ENCODE results near the gene NCOA7. TPM values are rescaled to one million over a fixed set of nuclear protein-coding genes. Genes with fewer than 3 reads are reported as not detected.

The NCOA7 gene
- total RNA-seq, 3 donors from 2014 or later: 62.6 to 94.7 (median 82.4) TPM

DNA sequence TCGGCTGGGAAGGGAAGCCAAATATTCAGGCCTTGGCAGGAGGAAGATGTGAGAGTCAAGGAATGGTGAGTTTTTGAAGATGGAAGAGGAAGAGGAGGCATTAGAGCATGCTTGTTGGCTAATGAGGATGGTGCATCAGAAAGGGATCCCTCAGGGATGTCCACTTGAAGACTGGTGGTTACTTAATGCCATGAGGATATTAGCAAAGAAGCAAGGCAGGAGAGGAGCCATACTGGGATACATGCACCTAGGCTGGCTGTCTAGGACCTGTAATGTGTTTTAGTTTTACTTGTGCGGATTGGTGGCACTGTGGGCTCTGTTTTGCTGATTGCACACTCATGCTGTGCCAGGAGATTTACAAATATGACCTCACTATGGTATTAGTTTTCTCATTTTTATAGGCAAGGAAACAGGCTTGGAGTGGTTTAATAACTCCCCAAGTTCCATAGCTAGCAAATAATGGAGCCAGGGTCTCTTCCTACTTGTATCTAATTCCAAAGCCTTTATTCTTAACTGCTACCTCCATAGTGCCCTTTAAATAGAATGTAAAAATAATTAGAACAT is 37.8 kb downstream of the NCOA7 start:
- Histone ChIP-seq H3K27me3 (no peaks in the 10 kb centered on the region), H3K9me3 (no peaks in the 10 kb centered on the region), H3K4me1 (no peaks in the 10 kb centered on the region), H3K4me3 (no peak overlapping the region), H3K36me3 (no peaks in the 10 kb centered on the region), H3K27ac (peak overlapping the region in 1 of 2 donors; percentile 38)
- TF ChIP-seq POLR2A (IDR thresholded peaks at IDR 0.05) (no peak), POLR2AphosphoS5 (IDR thresholded peaks at IDR 0.05) (no peak)
- TF ChIP-seq, protein P1, sequence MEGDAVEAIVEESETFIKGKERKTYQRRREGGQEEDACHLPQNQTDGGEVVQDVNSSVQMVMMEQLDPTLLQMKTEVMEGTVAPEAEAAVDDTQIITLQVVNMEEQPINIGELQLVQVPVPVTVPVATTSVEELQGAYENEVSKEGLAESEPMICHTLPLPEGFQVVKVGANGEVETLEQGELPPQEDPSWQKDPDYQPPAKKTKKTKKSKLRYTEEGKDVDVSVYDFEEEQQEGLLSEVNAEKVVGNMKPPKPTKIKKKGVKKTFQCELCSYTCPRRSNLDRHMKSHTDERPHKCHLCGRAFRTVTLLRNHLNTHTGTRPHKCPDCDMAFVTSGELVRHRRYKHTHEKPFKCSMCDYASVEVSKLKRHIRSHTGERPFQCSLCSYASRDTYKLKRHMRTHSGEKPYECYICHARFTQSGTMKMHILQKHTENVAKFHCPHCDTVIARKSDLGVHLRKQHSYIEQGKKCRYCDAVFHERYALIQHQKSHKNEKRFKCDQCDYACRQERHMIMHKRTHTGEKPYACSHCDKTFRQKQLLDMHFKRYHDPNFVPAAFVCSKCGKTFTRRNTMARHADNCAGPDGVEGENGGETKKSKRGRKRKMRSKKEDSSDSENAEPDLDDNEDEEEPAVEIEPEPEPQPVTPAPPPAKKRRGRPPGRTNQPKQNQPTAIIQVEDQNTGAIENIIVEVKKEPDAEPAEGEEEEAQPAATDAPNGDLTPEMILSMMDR (IDR thresholded peaks at IDR 0.05): no peak
- no peak for DNase-seq (ENCODE audit: low spot score in 2 of 2)
- intact Hi-C loops (cut with DNase I; ENCODE audit: low total_unique reads): no loop called here

- Histone ChIP-seq H3K27ac (no peak overlapping the region), H3K4me3 (no peak overlapping the region), H3K4me1 (no peaks in the 10 kb centered on the region), H3K36me3 (no peaks in the 10 kb centered on the region), H3K27me3 (no peaks in the 10 kb centered on the region), H3K9me3 (no peaks in the 10 kb centered on the region)
- DNase-seq (ENCODE audit: low spot score in 2 of 2): no peak
- intact Hi-C loops (cut with DNase I; ENCODE audit: low total_unique reads): no loop called here
- TF ChIP-seq POLR2A (IDR thresholded peaks at IDR 0.05) (no peak), POLR2AphosphoS5 (IDR thresholded peaks at IDR 0.05) (no peak)
- TF ChIP-seq, protein P1 (IDR thresholded peaks at IDR 0.05): no peak
These were observed 38.7 kb downstream of the NCOA7 start for GRCh38 chr6:125829433-125829832.

DNA sequence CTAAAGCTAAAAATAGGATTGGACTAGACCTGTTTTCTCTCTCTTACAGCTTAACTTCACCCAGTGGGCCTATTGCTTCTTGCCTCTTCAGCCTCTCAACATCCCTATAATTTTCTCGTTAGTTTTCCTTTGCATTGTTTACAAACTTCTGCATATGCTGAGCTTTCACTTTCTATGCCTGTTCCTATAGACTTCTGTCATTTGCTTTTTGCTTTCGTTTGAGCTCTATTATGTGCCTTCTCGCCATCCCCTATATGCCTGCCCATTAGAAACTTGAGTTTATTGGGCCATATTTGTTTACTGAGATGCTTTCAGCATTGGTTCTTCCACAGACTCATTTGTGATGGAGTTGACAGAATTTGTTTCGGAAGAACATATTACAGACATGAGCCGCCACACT is 40.9 kb downstream of the NCOA7 start:
- TF ChIP-seq, protein P1 (IDR thresholded peaks at IDR 0.05): no peak
- TF ChIP-seq POLR2A (IDR thresholded peaks at IDR 0.05) (no peak), POLR2AphosphoS5 (IDR thresholded peaks at IDR 0.05) (no peak)
- intact Hi-C loops (cut with DNase I; ENCODE audit: low total_unique reads): no loop called here
- Histone ChIP-seq H3K36me3 (no peaks in the 10 kb centered on the region), H3K27ac (no peak overlapping the region), H3K27me3 (no peaks in the 10 kb centered on the region), H3K4me1 (no peaks in the 10 kb centered on the region), H3K9me3 (no peaks in the 10 kb centered on the region), H3K4me3 (no peak overlapping the region)
- DNase-seq (ENCODE audit: low spot score in 2 of 2): no peak

DNA sequence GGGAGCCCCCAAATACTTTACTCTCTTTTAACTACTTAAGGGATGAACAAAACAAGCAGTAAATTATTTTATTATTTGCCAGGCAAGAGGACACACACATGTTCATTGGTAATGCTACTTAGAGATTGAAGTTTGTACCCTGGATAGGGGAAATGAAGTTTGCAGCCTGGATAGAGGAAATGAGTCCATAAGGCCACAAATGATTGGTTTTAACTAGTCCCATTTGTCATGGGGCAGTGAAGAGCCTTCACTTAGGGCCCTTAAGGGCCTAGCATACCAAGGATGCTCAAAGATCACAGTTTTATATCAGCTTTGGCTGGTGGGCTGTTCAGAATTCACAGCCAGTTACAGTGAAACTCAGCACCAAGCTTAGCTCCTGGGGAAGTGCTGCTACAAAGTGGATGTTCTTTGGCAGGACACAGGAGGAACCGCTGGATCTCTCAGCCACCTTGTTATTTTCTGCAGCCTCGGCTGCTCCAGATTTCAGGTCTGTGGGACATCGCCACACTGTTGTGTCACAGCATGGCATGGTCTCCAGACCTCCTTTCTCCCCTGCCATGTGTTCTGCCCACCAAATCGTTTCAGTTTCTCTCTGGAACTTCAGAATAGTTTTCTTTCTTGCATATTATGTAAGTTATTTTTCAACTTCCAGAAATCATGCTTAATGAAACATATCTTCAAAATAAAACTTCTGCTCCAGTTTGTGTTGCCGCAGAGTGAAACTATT is 41.8 kb downstream of the NCOA7 start:
- no peaks in the 10 kb centered on the region for H3K36me3 ChIP-seq
- peak overlapping the region in 1 of 2 donors; percentile 26 for H3K27ac ChIP-seq
- H3K27me3 ChIP-seq: no peaks in the 10 kb centered on the region
- no peak overlapping the region for H3K4me3 ChIP-seq
- intact Hi-C loops (cut with DNase I; ENCODE audit: low total_unique reads): no loop called here
- no peaks in the 10 kb centered on the region for H3K4me1 ChIP-seq
- H3K9me3 ChIP-seq: no peaks in the 10 kb centered on the region
- DNase-seq (ENCODE audit: low spot score in 2 of 2): no peak
- no peak for TF ChIP-seq POLR2AphosphoS5 (IDR thresholded peaks at IDR 0.05)
- no peak for TF ChIP-seq POLR2A (IDR thresholded peaks at IDR 0.05)
- TF ChIP-seq, protein P1 (IDR thresholded peaks at IDR 0.05): no peak

DNA sequence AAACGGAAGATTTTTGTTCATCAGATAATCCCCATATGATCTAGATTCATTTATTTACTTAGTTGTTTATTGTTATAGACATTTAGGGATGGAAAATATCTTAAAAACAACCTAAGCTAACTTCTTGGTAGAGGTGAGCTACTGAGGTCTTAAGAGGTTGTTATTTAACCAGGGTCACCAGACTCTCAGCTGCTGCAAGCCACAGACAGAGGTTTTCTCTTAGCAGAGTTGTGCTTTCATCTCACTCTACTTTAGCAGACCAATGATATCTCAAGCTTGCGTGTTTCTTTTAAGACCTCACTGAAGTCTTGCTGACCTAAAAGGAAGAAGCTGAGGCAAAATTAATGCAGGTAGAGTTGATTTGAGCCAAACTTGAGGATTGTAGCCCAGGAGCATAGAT is 43.6 kb downstream of the NCOA7 start:
- Histone ChIP-seq H3K4me3 (no peak overlapping the region), H3K27ac (peak overlapping the region; percentile 74 to 89), H3K36me3 (no peaks in the 10 kb centered on the region), H3K4me1 (no peaks in the 10 kb centered on the region), H3K9me3 (no peaks in the 10 kb centered on the region), H3K27me3 (no peaks in the 10 kb centered on the region)
- intact Hi-C loops (cut with DNase I; ENCODE audit: low total_unique reads): no loop called here
- TF ChIP-seq POLR2AphosphoS5 (IDR thresholded peaks at IDR 0.05) (no peak), POLR2A (IDR thresholded peaks at IDR 0.05) (no peak)
- TF ChIP-seq, protein P1 (IDR thresholded peaks at IDR 0.05): no peak
- no peak for DNase-seq (ENCODE audit: low spot score in 2 of 2)
